Esophagus squamous epithelium (tissue), 5 donors: ENCODE measurements around the gene RPL28. TPM values are rescaled to one million over a fixed set of nuclear protein-coding genes. Genes with fewer than 3 reads are reported as not detected.

Source experiments
- DNase-seq: peaks from one replicate; lab custom pipeline; 2025; lab: John Stamatoyannopoulos, UW
- H3K27ac ChIP-seq, 4 donors: fragments of 200-600 bp; sonication (generic); one replicate each; pipeline ENCODE4 v1.5.1; 2016 to 2019; ENCODE audit warnings: mild to moderate bottlenecking in 1 of 4
- H3K27me3 ChIP-seq, 4 donors: fragments of 200-600 bp; sonication (generic); 1 replicate in 3 of 4; 2 replicates in 1 of 4; pipeline versions ENCODE4 v1.5.1 to v1.6.0; 2017 to 2021; ENCODE audit warnings: antibody characterized with exemption in 1 of 4
- H3K36me3 ChIP-seq, 3 donors: fragments of 200-600 bp; sonication (generic); one replicate each; pipeline ENCODE4 v1.5.1; 2016 to 2019
- H3K4me1 ChIP-seq, 3 donors: fragments of 200-600 bp; sonication (generic); one replicate each; pipeline ENCODE4 v1.5.1; 2017 to 2019
- H3K4me3 ChIP-seq, 4 donors: fragments of 200-600 bp; sonication (generic); 1 replicate in 3 of 4; 2 replicates in 1 of 4; pipeline ENCODE4 v1.5.1; 2016 to 2019; ENCODE audit warnings: mild to moderate bottlenecking in 2 of 4, moderate library complexity in 1 of 4
- H3K9me3 ChIP-seq, 3 donors: fragments of 200-600 bp; sonication (generic); one replicate each; pipeline ENCODE4 v1.5.1; 2016 to 2019
- CTCF ChIP-seq, 6 experiments: fragments of 450-650 bp in 4 of 6; fragments of 200-600 bp in 2 of 6; sonication (generic) in 2 of 6; IDR thresholded peaks; one replicate each; pipeline ENCODE4 v1.5.1; 2016 to 2019; ENCODE audit warnings: antibody characterized with exemption in 6 of 6, mild to moderate bottlenecking in 4 of 6, moderate library complexity in 4 of 6
- POLR2A ChIP-seq, 4 donors: fragments of 450-650 bp; IDR thresholded peaks; one replicate each; pipeline ENCODE4 v1.6.1; 2017; ENCODE audit warnings: antibody characterized with exemption in 4 of 4, mild to moderate bottlenecking in 4 of 4, moderate library complexity in 3 of 4
- WGBS, 2 donors: methylation state at CpG; one replicate each; pipeline ENCODE4 v1.1.5; 2018; 5-methylcytosine and 5-hydroxymethylcytosine counted together
- intact Hi-C: fragments of 100-400 bp; cut with DNase I; formaldehyde crosslinking; loops from one replicate; pipeline ENCODE4 v1.15.0; 2022
- total RNA-seq, 4 donors: library from RNA; depleted of rRNA; stranded (reverse); fragments of >200 nt; gene quantifications; one replicate each; pipeline ENCODE4 v1.1.0, GENCODE V29; 2016
- donor health status: DM: yes; HTN: yes; CAD: no.

Gene RPL28
- total RNA-seq, 4 donors from 2014 or later = 395 to 866 (median 753) TPM

GRCh38 chr19:55340784-55341147 is 45.0 kb upstream of the RPL28 start:
- peak overlapping the region; percentile 28 to 96 (median 94) for H3K27ac ChIP-seq
- intact Hi-C loops = no loop called here
- no peak for DNase-seq
- H3K4me1 ChIP-seq = peaks cover 18 to 55% (median 20%) of the 10 kb centered on the region in 3 donors
- WGBS, 2 donors = 1% methylated on average over 21 to 23 of the region's 24 CpGs
- no peaks in the 10 kb centered on the region for H3K9me3 ChIP-seq
- peaks cover 3 to 25% (median 8%) of the 10 kb centered on the region in 3 donors for H3K36me3 ChIP-seq
- H3K4me3 ChIP-seq = peak overlapping the region; percentile 65 to 81 (median 74)
- H3K27me3 ChIP-seq = peaks cover 0 to 9% (median 0%) of the 10 kb centered on the region in 4 donors
- no peak for TF ChIP-seq POLR2A (IDR thresholded peaks at IDR 0.05)
- TF ChIP-seq CTCF (IDR thresholded peaks at IDR 0.05) = peak in 1 of 6 experiments; percentile 4

- Histone ChIP-seq H3K9me3 (no peaks in the 10 kb centered on the region), H3K4me3 (peak overlapping the region; percentile 65 to 81 (median 74)), H3K27ac (peak overlapping the region in 2 of 4 donors; percentile 92 to 96), H3K36me3 (peaks cover 3 to 28% (median 8%) of the 10 kb centered on the region in 3 donors), H3K27me3 (peaks cover 0 to 9% (median 0%) of the 10 kb centered on the region in 4 donors), H3K4me1 (peaks cover 18 to 59% (median 23%) of the 10 kb centered on the region in 3 donors)
- WGBS, 2 donors = 17% methylated on average over 1 of the region's 15 CpGs; no CpG with 5 or more reads in 1 of the 2 donors
- TF ChIP-seq POLR2A (IDR thresholded peaks at IDR 0.05) (no peak), CTCF (IDR thresholded peaks at IDR 0.05) (no peak)
- intact Hi-C loops = no loop called here
- DNase-seq = no peak
Observed at GRCh38 chr19:55341171-55341588, 44.6 kb upstream of the RPL28 start.

GRCh38 chr19:55341595-55342531 is 43.9 kb upstream of the RPL28 start:
- H3K4me1 ChIP-seq = peaks cover 18 to 59% (median 23%) of the 10 kb centered on the region in 3 donors
- no peak overlapping the region for H3K27ac ChIP-seq
- H3K36me3 ChIP-seq = peaks cover 3 to 35% (median 10%) of the 10 kb centered on the region in 3 donors
- DNase-seq = no peak
- H3K27me3 ChIP-seq = peaks cover 0 to 7% (median 0%) of the 10 kb centered on the region in 4 donors
- TF ChIP-seq POLR2A (IDR thresholded peaks at IDR 0.05) = no peak
- no peak for TF ChIP-seq CTCF (IDR thresholded peaks at IDR 0.05)
- no peaks in the 10 kb centered on the region for H3K9me3 ChIP-seq
- intact Hi-C loops = no loop called here
- 84 to 87% methylated on average over 5 to 8 of the region's 50 CpGs for WGBS, 2 donors
- peak overlapping the region in 2 of 4 donors; percentile 65 to 70 for H3K4me3 ChIP-seq

- Histone ChIP-seq H3K4me3 (no peak overlapping the region), H3K27me3 (no peaks in the 10 kb centered on the region), H3K27ac (no peak overlapping the region), H3K4me1 (peaks cover 18 to 49% (median 19%) of the 10 kb centered on the region in 3 donors), H3K9me3 (no peaks in the 10 kb centered on the region), H3K36me3 (peaks cover 3 to 45% (median 14%) of the 10 kb centered on the region in 3 donors)
- DNase-seq = no peak
- 87% methylated on average over 5 of the region's 9 CpGs; no CpG with 5 or more reads in 1 of the 2 donors for WGBS, 2 donors
- intact Hi-C loops = no loop called here
- TF ChIP-seq CTCF (IDR thresholded peaks at IDR 0.05) (no peak), POLR2A (IDR thresholded peaks at IDR 0.05) (no peak)
Observed at GRCh38 chr19:55344444-55344843, 41.3 kb upstream of the RPL28 start.
